IMR-90 (cell line): ENCODE measurements around the gene WSB1. TPM values are rescaled to one million over a fixed set of nuclear protein-coding genes. Genes with fewer than 3 reads are reported as not detected.

Experiments
- ATAC-seq: fragments of 200-7000 bp; cut with Tn5 transposase; 2 replicates; pipeline ENCODE4 v1.9.1; 2020; ENCODE audit warnings: low read depth, mild to moderate bottlenecking, moderate library complexity
- BruUV-seq: library from RNA; stranded (reverse); fragments of 400-500 nt; replicated peaks from 2 replicates; lab custom pipeline; 2021; lab: Mats Ljungman, UMichigan
- CTCF ChIA-PET: fragments of 300-600 bp; formaldehyde crosslinking; extraction: SDS; loops from one replicate; lab custom pipeline; 2021; ENCODE audit warnings: antibody characterized with exemption; lab: Yijun Ruan, JAX
- POLR2A ChIA-PET: fragments of 300-600 bp; sonication (Branson Sonifier 250); formaldehyde crosslinking; loops from one replicate; lab custom pipeline; 2022; ENCODE audit warnings: antibody characterized with exemption; ENCODE audit not compliant: unreplicated experiment; lab: Charles Lee
- DNase-seq: peaks from one replicate; pipeline ENCODE4 v3.0.0; 2013
- H2AFZ ChIP-seq: replicated peaks from 2 replicates; pipeline ENCODE3; 2013; ENCODE audit warnings: low read length, mild to moderate bottlenecking; ENCODE audit not compliant: poor library complexity
- H2AK5ac ChIP-seq: 2 replicates; pipeline ENCODE4 v1.6.1; 2013; ENCODE audit warnings: low read depth, low read length, inconsistent platforms
- H2AK9ac ChIP-seq: replicated peaks from 2 replicates; pipeline ENCODE3; 2013; ENCODE audit warnings: mild to moderate bottlenecking, low read depth, low read length, moderate library complexity; ENCODE audit not compliant: poor library complexity
- H2BK120ac ChIP-seq: 2 replicates; pipeline ENCODE4 v1.6.1; 2013; ENCODE audit warnings: low read depth, low read length, inconsistent platforms
- H2BK15ac ChIP-seq: 3 replicates; pipeline ENCODE4 v1.6.1; 2013; ENCODE audit warnings: low read depth, low read length, inconsistent platforms
- H2BK20ac ChIP-seq: 2 replicates; pipeline ENCODE4 v1.6.1; 2013; ENCODE audit warnings: low read depth, mild to moderate bottlenecking, inconsistent platforms, low read length, moderate library complexity
- H2BK5ac ChIP-seq: 2 replicates; pipeline ENCODE4 v1.6.1; 2013; ENCODE audit warnings: mild to moderate bottlenecking, low read depth, low read length, inconsistent platforms; ENCODE audit not compliant: poor library complexity, severe bottlenecking
- H3K14ac ChIP-seq: replicated peaks from 2 replicates; pipeline ENCODE4 v1.6.1; 2013; ENCODE audit warnings: low read depth, low read length, inconsistent platforms
- H3K18ac ChIP-seq: 2 replicates; pipeline ENCODE4 v1.6.1; 2013; ENCODE audit warnings: low read depth, low read length, control low read depth
- H3K23ac ChIP-seq: 2 replicates; pipeline ENCODE4 v1.6.1; 2013; ENCODE audit warnings: low read depth, low read length, inconsistent platforms
- H3K27ac ChIP-seq: 2 replicates; pipeline ENCODE4 v1.5.1; 2013; ENCODE audit warnings: mild to moderate bottlenecking, control low read depth, low read length; ENCODE audit not compliant: insufficient read depth
- H3K27me3 ChIP-seq: 2 replicates; pipeline ENCODE4 v1.6.1; 2013; ENCODE audit warnings: low read length; ENCODE audit not compliant: control insufficient read depth, insufficient read depth
- H3K36me3 ChIP-seq: 2 replicates; pipeline ENCODE4 v1.6.1; 2013; ENCODE audit warnings: low read length, mixed read lengths; ENCODE audit not compliant: control insufficient read depth, insufficient read depth
- H3K4ac ChIP-seq: 2 replicates; pipeline ENCODE4 v1.6.1; 2013; ENCODE audit warnings: low read depth, low read length, inconsistent platforms
- H3K4me1 ChIP-seq: 2 replicates; pipeline ENCODE4 v1.6.1; 2013; ENCODE audit warnings: low read length, mixed read lengths; ENCODE audit not compliant: control insufficient read depth, insufficient read depth
- H3K4me2 ChIP-seq: 2 replicates; pipeline ENCODE4 v1.6.1; 2013; ENCODE audit warnings: low read depth, mild to moderate bottlenecking, control low read depth, low read length, moderate library complexity
- H3K4me3 ChIP-seq: 2 replicates; pipeline ENCODE4 v1.5.1; 2013; ENCODE audit warnings: low read depth, mild to moderate bottlenecking, control low read depth, low read length, moderate library complexity; ENCODE audit not compliant: insufficient read depth
- H3K56ac ChIP-seq: 2 replicates; pipeline ENCODE4 v1.6.1; 2013; ENCODE audit warnings: low read length, inconsistent platforms; ENCODE audit not compliant: insufficient read depth; ENCODE audit errors: extremely low read depth
- H3K79me1 ChIP-seq, 2 experiments: 2 replicates each; pipeline ENCODE4 v1.6.1; 2013; ENCODE audit warnings: low read length in 2 of 2, inconsistent platforms in 1 of 2, low read depth in 1 of 2
- H3K9ac ChIP-seq: 2 replicates; pipeline ENCODE4 v1.6.1; 2013; ENCODE audit warnings: low read depth, low read length, control low read depth
- H3K9me1 ChIP-seq: 2 replicates; pipeline ENCODE4 v1.6.1; 2013; ENCODE audit warnings: low read length, inconsistent platforms; ENCODE audit not compliant: insufficient read depth
- H3K9me3 ChIP-seq: 2 replicates; pipeline ENCODE4 v1.6.1; 2013; ENCODE audit warnings: low read length; ENCODE audit not compliant: control insufficient read depth, insufficient read depth
- H4K20me1 ChIP-seq: 2 replicates; pipeline ENCODE4 v1.6.1; 2013; ENCODE audit warnings: low read length, inconsistent platforms; ENCODE audit not compliant: insufficient read depth
- H4K5ac ChIP-seq: 2 replicates; pipeline ENCODE4 v1.6.1; 2013; ENCODE audit warnings: mild to moderate bottlenecking, low read depth, low read length, control low read depth
- H4K8ac ChIP-seq, 2 experiments: 2 replicates each; pipeline ENCODE4 v1.6.1; 2013; ENCODE audit warnings: low read depth in 2 of 2, low read length in 2 of 2, control low read depth in 1 of 2, inconsistent platforms in 1 of 2
- H4K91ac ChIP-seq: 2 replicates; pipeline ENCODE4 v1.6.1; 2013; ENCODE audit warnings: low read depth, low read length, inconsistent platforms; ENCODE audit not compliant: insufficient read depth
- CHD1 ChIP-seq: IDR thresholded peaks from 2 replicates; pipeline ENCODE4 v1.6.1; 2012; ENCODE audit warnings: low read depth, low read length, improper control_type of control experiment
- ELK1 ChIP-seq: fragments of 150-350 bp; IDR thresholded peaks from 2 replicates; pipeline ENCODE4 v1.6.1; 2016; ENCODE audit warnings: low read depth, mild to moderate bottlenecking, low read length, moderate library complexity, borderline replicate concordance
- POLR2A ChIP-seq: IDR thresholded peaks from 2 replicates; pipeline ENCODE4 v1.6.1; 2012; ENCODE audit warnings: mild to moderate bottlenecking, low read depth, low read length
- RAD21 ChIP-seq: IDR thresholded peaks from 2 replicates; pipeline ENCODE4 v1.6.1; 2012; ENCODE audit warnings: low read length, improper control_type of control experiment
- RCOR1 ChIP-seq: IDR thresholded peaks from 2 replicates; pipeline ENCODE4 v1.6.1; 2012; ENCODE audit warnings: mild to moderate bottlenecking, low read length, improper control_type of control experiment; ENCODE audit not compliant: insufficient replicate concordance
- RFX5 ChIP-seq: IDR thresholded peaks from 2 replicates; pipeline ENCODE4 v1.8.0; 2012; ENCODE audit warnings: low read depth, mild to moderate bottlenecking, low read length, moderate library complexity
- SMC3 ChIP-seq: fragments of 150-350 bp; IDR thresholded peaks from 2 replicates; pipeline ENCODE4 v1.6.1; 2016; ENCODE audit warnings: low read depth, mild to moderate bottlenecking, antibody characterized with exemption, low read length, moderate library complexity
- USF2 ChIP-seq: fragments of 150-350 bp; IDR thresholded peaks from 2 replicates; pipeline ENCODE4 v1.6.1; 2017; ENCODE audit warnings: mild to moderate bottlenecking, antibody characterized with exemption, low read length, low read depth
- WGBS, 2 experiments: methylation state at CpG; one replicate each; pipeline versions ENCODE4 v1.1.5 to v1.1.7; 2013; ENCODE audit warnings: missing lambda C conversion rate in 2 of 2; ENCODE audit not compliant: insufficient read length in 1 of 2; ENCODE audit errors: extremely low coverage in 2 of 2; 5-methylcytosine and 5-hydroxymethylcytosine counted together
- dilution Hi-C: fragments of 300-500 bp; cut with HindIII; formaldehyde crosslinking; loops from one replicate; pipeline ENCODE4 v1.14.3; 2018; ENCODE audit warnings: low sequenced_read_pairs; ENCODE audit not compliant: unreplicated experiment
- in situ Hi-C: fragments of 300-500 bp; cut with MboI; formaldehyde crosslinking; loops from 3 replicates; pipeline ENCODE4 v1.14.3; 2019; ENCODE audit warnings: low sequenced_read_pairs, inconsistent platforms, mixed read lengths
- intact Hi-C: fragments of 100-400 bp; cut with micrococcal nuclease; formaldehyde crosslinking; loops from 2 replicates; pipeline ENCODE4 v1.10.0; 2022
- polyA plus RNA-seq, 3 experiments: library from polyadenylated mRNA; depleted of rRNA; stranded (reverse); fragments of >200 nt; gene quantifications; 2 replicates each; pipeline ENCODE4 v1.2.3, GENCODE V29; 2012; ENCODE audit warnings: low replicate concordance in 1 of 3
- total RNA-seq: library from RNA; depleted of rRNA; stranded (reverse); fragments of >200 nt; gene quantifications from 2 replicates; pipeline ENCODE4 v1.2.3, GENCODE V29; 2012
- TF ChIP-seq, protein P1 (sequence below): conservative IDR thresholded peaks from 2 replicates; pipeline ENCODE4 v1.5.1; 2012; ENCODE audit warnings: mild to moderate bottlenecking, low read depth, low read length, improper control_type of control experiment

WSB1 gene
- total and polyA plus RNA-seq, 2 of the 4 experiments (the other 2 are of a cell fraction): 140 to 266 TPM

DNA sequence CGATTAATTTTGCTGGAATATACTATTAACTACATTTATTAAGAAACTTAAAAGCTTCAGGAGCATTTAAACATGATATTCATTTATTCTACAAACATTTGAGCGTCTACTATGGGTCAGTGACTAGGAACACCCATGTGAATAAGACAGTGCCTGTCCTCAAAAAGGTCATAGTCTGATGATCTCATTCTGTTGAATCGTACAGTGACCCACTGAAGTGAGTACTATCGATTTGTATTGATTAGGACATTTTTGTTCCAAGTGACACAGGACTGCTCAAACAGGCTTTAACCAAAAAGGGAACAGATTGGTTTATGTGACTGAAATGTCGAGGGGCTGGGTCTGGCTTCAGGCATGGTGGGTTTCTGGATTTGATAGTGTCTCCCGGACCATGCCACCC is 68.6 kb downstream of the WSB1 start:
- Histone ChIP-seq H3K9me3 (no peaks in the 10 kb centered on the region), H2BK120ac (peak overlapping the region; percentile 8; the same call in 1 of the 2 replicates), H2AFZ (no peak overlapping the region), H3K79me1 (no peaks in the 10 kb centered on the region), H4K20me1 (no peaks in the 10 kb centered on the region), H2AK9ac (no peak overlapping the region), H3K4ac (peak overlapping the region; percentile 31; the same call in 1 of the 2 replicates), H3K9me1 (peaks cover 18% of the 10 kb centered on the region), H3K14ac (no peak overlapping the region; the same call in 1 of the 2 replicates), H3K23ac (no peak overlapping the region), H3K27ac (no peak overlapping the region), H3K36me3 (no peaks in the 10 kb centered on the region), H3K27me3 (no peaks in the 10 kb centered on the region), H4K5ac (no peak overlapping the region), H3K4me3 (no peak overlapping the region), H2BK5ac (no peak overlapping the region), H2BK15ac (no peak overlapping the region), H3K4me1 (peaks cover 11% of the 10 kb centered on the region), H4K8ac (peak overlapping the region in 1 of 2 experiments; percentile 10; a peak in 1 of 4 replicates), H3K18ac (no peak overlapping the region), H4K91ac (no peak overlapping the region), H3K56ac (no peak overlapping the region), H2AK5ac (peak overlapping the region; percentile 20; the same call in 1 of the 2 replicates), H3K9ac (no peak overlapping the region), H2BK20ac (peak overlapping the region; percentile 62), H3K4me2 (no peak overlapping the region)
- POLR2A ChIA-PET: no interaction called here
- in situ Hi-C loops: loop anchor here (10.0 kb wide), 1 partner anchor 82 kb away; no protein-coding TSS in a partner anchor
- no peak for ATAC-seq
- intact Hi-C loops: no loop called here
- 80% methylated on average over 2 of the region's 6 CpGs; no CpG with 5 or more reads in 1 of the 2 experiments for WGBS, 2 experiments
- dilution Hi-C loops: no loop called here
- DNase-seq: no peak
- CTCF ChIA-PET: interaction anchor here (0.9 kb wide), 1 partner anchor 237 kb away, joined by 5 read pairs; no protein-coding TSS in a partner anchor
- TF ChIP-seq, protein P1, sequence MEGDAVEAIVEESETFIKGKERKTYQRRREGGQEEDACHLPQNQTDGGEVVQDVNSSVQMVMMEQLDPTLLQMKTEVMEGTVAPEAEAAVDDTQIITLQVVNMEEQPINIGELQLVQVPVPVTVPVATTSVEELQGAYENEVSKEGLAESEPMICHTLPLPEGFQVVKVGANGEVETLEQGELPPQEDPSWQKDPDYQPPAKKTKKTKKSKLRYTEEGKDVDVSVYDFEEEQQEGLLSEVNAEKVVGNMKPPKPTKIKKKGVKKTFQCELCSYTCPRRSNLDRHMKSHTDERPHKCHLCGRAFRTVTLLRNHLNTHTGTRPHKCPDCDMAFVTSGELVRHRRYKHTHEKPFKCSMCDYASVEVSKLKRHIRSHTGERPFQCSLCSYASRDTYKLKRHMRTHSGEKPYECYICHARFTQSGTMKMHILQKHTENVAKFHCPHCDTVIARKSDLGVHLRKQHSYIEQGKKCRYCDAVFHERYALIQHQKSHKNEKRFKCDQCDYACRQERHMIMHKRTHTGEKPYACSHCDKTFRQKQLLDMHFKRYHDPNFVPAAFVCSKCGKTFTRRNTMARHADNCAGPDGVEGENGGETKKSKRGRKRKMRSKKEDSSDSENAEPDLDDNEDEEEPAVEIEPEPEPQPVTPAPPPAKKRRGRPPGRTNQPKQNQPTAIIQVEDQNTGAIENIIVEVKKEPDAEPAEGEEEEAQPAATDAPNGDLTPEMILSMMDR: no peak
- TF ChIP-seq RCOR1: no peak
- no peak for TF ChIP-seq RFX5
- no peak for TF ChIP-seq ELK1
- TF ChIP-seq POLR2A: no peak
- no peak for TF ChIP-seq USF2
- TF ChIP-seq CHD1: no peak
- TF ChIP-seq SMC3: no peak
- TF ChIP-seq RAD21: no peak
- no TSS peak for BruUV-seq
